Hepatocyte (in vitro differentiated cells): ENCODE results near the gene ANO4.

Experiments used
- CTCF ChIP-seq: fragments of 200-600 bp; sonication (generic); IDR thresholded peaks from 2 replicates; pipeline ENCODE4 v1.5.1; 2016; ENCODE audit warnings: antibody characterized with exemption, mild to moderate bottlenecking; ENCODE audit not compliant: poor library complexity
- EZH2 ChIP-seq: fragments of 200-600 bp; sonication (generic); IDR thresholded peaks from 2 replicates; pipeline ENCODE4 v1.6.1; 2016; ENCODE audit warnings: antibody characterized with exemption, mild to moderate bottlenecking, borderline replicate concordance
- EZH2phosphoT487 ChIP-seq: fragments of 200-600 bp; sonication (generic); IDR thresholded peaks from one replicate; pipeline ENCODE4 v1.6.1; 2018; ENCODE audit warnings: antibody characterized with exemption, mild to moderate bottlenecking, low read depth, moderate library complexity; ENCODE audit not compliant: unreplicated experiment, severe bottlenecking

DNA sequence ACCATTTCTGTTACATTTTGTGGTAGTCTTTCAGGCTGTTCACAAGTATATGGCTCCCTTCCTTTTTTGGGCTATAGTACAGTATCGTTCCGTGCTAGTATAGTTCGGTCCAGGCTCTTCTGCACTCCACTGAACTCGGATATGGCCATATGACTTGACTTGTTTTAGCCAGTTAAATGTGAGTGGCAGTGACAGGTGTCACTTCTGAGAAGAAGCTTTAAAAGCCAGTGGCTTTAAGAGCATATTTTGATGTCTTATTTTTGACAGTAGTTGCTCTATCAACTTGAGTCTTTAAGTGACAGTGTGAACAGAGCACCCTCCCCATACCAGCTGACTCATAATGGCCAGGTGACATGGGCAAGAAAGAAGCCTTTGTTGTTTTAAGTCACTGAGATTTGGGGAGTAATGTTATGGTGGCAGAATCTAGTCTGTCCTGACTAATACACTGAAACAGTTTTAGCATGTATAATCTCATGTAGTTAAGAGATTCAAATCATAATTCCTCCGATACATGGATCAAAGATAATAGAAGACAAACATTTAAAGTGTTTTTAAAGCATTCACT is 64.6 kb downstream of the ANO4 start:
- TF ChIP-seq CTCF, result no peak
- no peak for TF ChIP-seq EZH2
- TF ChIP-seq EZH2phosphoT487, result no peak
